ENCODE results near the gene CCDC7.
"Not testable (repeated sequence)": the region's sequence is repeated elsewhere in the genome, so short reads cannot be mapped to it uniquely, and the experiment has no call there.

The CCDC7 gene

GRCh38 chr10:32738958-32739357, 293.0 kb downstream of the CCDC7 start:
- DNase-seq, result no peak

GRCh38 chr10:32744321-32744720, 298.4 kb downstream of the CCDC7 start:
- no peak for DNase-seq

- DNase-seq, result no peak
These were observed 300.9 kb downstream of the CCDC7 start for GRCh38 chr10:32746869-32747268.

- DNase-seq, result no peak
These were observed 305.6 kb downstream of the CCDC7 start for GRCh38 chr10:32751582-32751981.

GRCh38 chr10:32754900-32755299, 309.0 kb downstream of the CCDC7 start:
- not testable (repeated sequence) for DNase-seq

GRCh38 chr10:32771217-32771616, 325.3 kb downstream of the CCDC7 start:
- DNase-seq, result no peak

GRCh38 chr10:32773105-32773504, 327.2 kb downstream of the CCDC7 start:
- DNase-seq, result no peak

GRCh38 chr10:32786968-32787367, 341.0 kb downstream of the CCDC7 start:
- no peak for DNase-seq

- no peak for DNase-seq
These were observed 341.8 kb downstream of the CCDC7 start for GRCh38 chr10:32787690-32788284.

GRCh38 chr10:32788359-32788758, 342.4 kb downstream of the CCDC7 start:
- no peak for DNase-seq

- no peak for DNase-seq
These were observed 344.5 kb downstream of the CCDC7 start for GRCh38 chr10:32790483-32790882.

GRCh38 chr10:32793033-32793432, 347.1 kb downstream of the CCDC7 start:
- DNase-seq, result no peak

GRCh38 chr10:32795598-32796183, 349.8 kb downstream of the CCDC7 start:
- DNase-seq, result no peak

- DNase-seq, result not testable (repeated sequence)
These were observed 351.5 kb downstream of the CCDC7 start for GRCh38 chr10:32797393-32797792.

- no peak for DNase-seq
These were observed 401.0 kb downstream of the CCDC7 start for GRCh38 chr10:32846974-32847373.

GRCh38 chr10:32851301-32851700, 405.4 kb downstream of the CCDC7 start:
- no peak for DNase-seq

- no peak for DNase-seq
These were observed 408.5 kb downstream of the CCDC7 start for GRCh38 chr10:32854435-32854834.

GRCh38 chr10:32865170-32865569, 419.2 kb downstream of the CCDC7 start:
- DNase-seq, result no peak

- no peak for DNase-seq
These were observed 432.0 kb downstream of the CCDC7 start for GRCh38 chr10:32877915-32878314.

- DNase-seq, result no peak
These were observed 432.7 kb downstream of the CCDC7 start for GRCh38 chr10:32878646-32879045.

GRCh38 chr10:32882076-32882475, 436.1 kb downstream of the CCDC7 start:
- DNase-seq, result no peak

GRCh38 chr10:32887481-32887880, 441.5 kb downstream of the CCDC7 start:
- DNase-seq, result no peak

GRCh38 chr10:32888161-32888927, 442.4 kb downstream of the CCDC7 start:
- DNase-seq, result no peak

- no peak for DNase-seq
These were observed 443.8 kb downstream of the CCDC7 start for GRCh38 chr10:32889631-32890212.

All from T1000 (cell line).